Loucy (cell line): ENCODE data around the gene CPXM2.

ENCODE experiments used
- H2AFZ ChIP-seq: fragments of 200-600 bp; sonication (generic); 2 replicates; pipeline ENCODE4 v1.6.0; 2016; ENCODE audit warnings: antibody characterized with exemption, mild to moderate bottlenecking, low read length, moderate library complexity
- H3F3A ChIP-seq: fragments of 200-600 bp; 2 replicates; pipeline ENCODE4 v1.6.0; 2016; ENCODE audit warnings: antibody characterized with exemption, low read depth, mild to moderate bottlenecking
- H3K27me3 ChIP-seq: fragments of 200-600 bp; sonication (generic); 2 replicates; pipeline ENCODE4 v1.6.1; 2014; ENCODE audit warnings: low read length, mild to moderate bottlenecking; ENCODE audit not compliant: insufficient read depth, poor library complexity, severe bottlenecking
- H3K36me3 ChIP-seq: fragments of 200-600 bp; sonication (generic); 2 replicates; pipeline ENCODE4 v1.6.1; 2016; ENCODE audit warnings: low read length; ENCODE audit not compliant: insufficient read depth
- H3K4me1 ChIP-seq: fragments of 200-600 bp; sonication (generic); 2 replicates; pipeline ENCODE4 v1.5.1; 2014; ENCODE audit warnings: low read length, mild to moderate bottlenecking; ENCODE audit not compliant: insufficient read depth, poor library complexity, severe bottlenecking
- H3K4me2 ChIP-seq: fragments of 200-600 bp; sonication (generic); 2 replicates; pipeline ENCODE4 v1.6.0; 2014; ENCODE audit warnings: antibody characterized with exemption, low read length, low read depth, mild to moderate bottlenecking; ENCODE audit not compliant: poor library complexity, severe bottlenecking
- H3K4me3 ChIP-seq: fragments of 200-600 bp; sonication (generic); 2 replicates; pipeline ENCODE4 v1.5.1; 2014; ENCODE audit warnings: low read length, mild to moderate bottlenecking, mixed read lengths; ENCODE audit not compliant: poor library complexity, severe bottlenecking
- H3K79me2 ChIP-seq: fragments of 200-600 bp; sonication (generic); 2 replicates; pipeline ENCODE4 v1.6.1; 2014; ENCODE audit warnings: low read length; ENCODE audit not compliant: insufficient read depth
- H3K9ac ChIP-seq: fragments of 200-600 bp; sonication (generic); 2 replicates; pipeline ENCODE4 v1.6.0; 2014; ENCODE audit warnings: mild to moderate bottlenecking, low read depth, low read length, moderate library complexity; ENCODE audit not compliant: poor library complexity, severe bottlenecking
- H3K9me2 ChIP-seq: fragments of 200-600 bp; sonication (generic); replicated peaks from 2 replicates; pipeline ENCODE4 v1.6.1; 2016; ENCODE audit warnings: low read depth, low read length, mixed read lengths
- H3K9me3 ChIP-seq: fragments of 200-600 bp; sonication (generic); 2 replicates; pipeline ENCODE4 v1.6.1; 2014; ENCODE audit warnings: mild to moderate bottlenecking, antibody characterized with exemption, low read length, low read depth; ENCODE audit not compliant: insufficient read depth
- H4K20me1 ChIP-seq: fragments of 200-600 bp; sonication (generic); 2 replicates; pipeline ENCODE4 v1.6.0; 2014; ENCODE audit warnings: antibody characterized with exemption, low read length, mild to moderate bottlenecking; ENCODE audit not compliant: insufficient read depth, poor library complexity, severe bottlenecking
- EZH2phosphoT487 ChIP-seq: fragments of 200-600 bp; IDR thresholded peaks from 2 replicates; pipeline ENCODE4 v1.6.1; 2018; ENCODE audit warnings: antibody characterized with exemption, mild to moderate bottlenecking, moderate library complexity, borderline replicate concordance
- TF ChIP-seq, protein P1 (sequence below): fragments of 200-600 bp; sonication (generic); conservative IDR thresholded peaks from 2 replicates; pipeline ENCODE4 v1.5.1; 2014; ENCODE audit warnings: mild to moderate bottlenecking, antibody characterized with exemption, low read length

The CPXM2 gene

DNA sequence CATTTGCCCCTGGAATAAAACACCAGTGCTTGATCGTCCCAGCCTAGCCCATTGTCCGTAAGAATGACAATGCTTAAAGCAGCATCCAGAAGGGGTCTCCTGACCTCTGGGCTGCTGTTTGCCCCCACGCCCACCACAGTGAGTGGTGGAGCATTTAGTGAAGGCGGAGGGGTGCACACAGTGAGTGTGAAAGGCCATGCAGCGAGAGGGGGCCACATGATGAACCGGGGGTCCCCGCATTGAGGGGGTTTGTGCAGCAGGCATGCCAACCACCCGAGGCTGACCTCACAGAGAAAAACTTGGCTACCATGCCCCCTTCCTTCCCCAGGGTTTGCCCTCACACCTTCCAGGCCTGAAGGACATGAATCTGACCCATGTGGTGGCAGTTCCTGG, 28.4 kb downstream of the CPXM2 start:
- Histone ChIP-seq H3K9me3 (peaks cover 8% of the 10 kb centered on the region; the same call in 1 of the 2 replicates), H3K4me3 (no peak overlapping the region), H4K20me1 (no peaks in the 10 kb centered on the region), H3K9me2 (no peaks in the 10 kb centered on the region), H3K4me2 (no peak overlapping the region), H3K27me3 (no peaks in the 10 kb centered on the region), H3K4me1 (no peaks in the 10 kb centered on the region), H3K36me3 (no peaks in the 10 kb centered on the region), H2AFZ (no peak overlapping the region), H3K79me2 (no peaks in the 10 kb centered on the region), H3F3A (no peaks in the 10 kb centered on the region), H3K9ac (no peak overlapping the region)
- TF ChIP-seq, protein P1, sequence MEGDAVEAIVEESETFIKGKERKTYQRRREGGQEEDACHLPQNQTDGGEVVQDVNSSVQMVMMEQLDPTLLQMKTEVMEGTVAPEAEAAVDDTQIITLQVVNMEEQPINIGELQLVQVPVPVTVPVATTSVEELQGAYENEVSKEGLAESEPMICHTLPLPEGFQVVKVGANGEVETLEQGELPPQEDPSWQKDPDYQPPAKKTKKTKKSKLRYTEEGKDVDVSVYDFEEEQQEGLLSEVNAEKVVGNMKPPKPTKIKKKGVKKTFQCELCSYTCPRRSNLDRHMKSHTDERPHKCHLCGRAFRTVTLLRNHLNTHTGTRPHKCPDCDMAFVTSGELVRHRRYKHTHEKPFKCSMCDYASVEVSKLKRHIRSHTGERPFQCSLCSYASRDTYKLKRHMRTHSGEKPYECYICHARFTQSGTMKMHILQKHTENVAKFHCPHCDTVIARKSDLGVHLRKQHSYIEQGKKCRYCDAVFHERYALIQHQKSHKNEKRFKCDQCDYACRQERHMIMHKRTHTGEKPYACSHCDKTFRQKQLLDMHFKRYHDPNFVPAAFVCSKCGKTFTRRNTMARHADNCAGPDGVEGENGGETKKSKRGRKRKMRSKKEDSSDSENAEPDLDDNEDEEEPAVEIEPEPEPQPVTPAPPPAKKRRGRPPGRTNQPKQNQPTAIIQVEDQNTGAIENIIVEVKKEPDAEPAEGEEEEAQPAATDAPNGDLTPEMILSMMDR, result no peak
- no peak for TF ChIP-seq EZH2phosphoT487

DNA sequence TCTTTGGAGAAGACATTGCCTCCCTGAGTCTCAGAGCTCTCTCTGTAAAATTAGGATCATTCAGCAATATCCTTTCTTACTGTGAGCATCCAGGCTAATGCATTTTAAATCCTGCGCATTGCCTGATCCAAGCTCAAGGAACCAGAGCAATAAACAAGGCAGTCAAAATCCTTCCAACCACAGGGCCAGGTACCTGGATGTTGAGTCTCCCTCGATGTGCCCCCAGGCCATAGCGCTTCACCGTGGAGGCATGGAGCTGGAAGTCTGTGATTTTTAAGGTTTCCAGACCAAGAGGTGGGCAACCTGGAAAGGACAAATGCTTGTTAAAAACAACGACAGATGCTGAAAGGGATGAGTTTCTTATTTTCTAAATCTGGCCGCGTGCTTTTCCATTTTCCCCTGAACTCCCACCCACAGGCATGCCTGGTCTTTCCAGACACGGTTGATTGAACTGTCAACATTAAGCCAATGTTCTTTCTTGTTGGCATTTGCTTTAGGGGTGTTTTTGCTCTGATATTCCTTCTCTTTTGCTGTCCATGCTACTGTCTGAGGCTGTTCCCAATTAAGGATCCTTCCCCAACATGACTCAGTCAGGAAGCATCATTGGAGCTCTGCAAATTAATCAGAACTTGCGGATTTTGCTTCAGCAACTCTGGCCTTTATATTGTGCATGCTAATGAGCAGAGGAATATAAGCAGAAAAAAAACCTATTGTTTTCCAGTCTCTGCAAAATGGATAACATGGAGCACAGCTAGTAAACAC, 29.0 kb downstream of the CPXM2 start:
- H2AFZ ChIP-seq, result no peak overlapping the region
- no peaks in the 10 kb centered on the region for H3K4me1 ChIP-seq
- no peak for TF ChIP-seq EZH2phosphoT487
- H3F3A ChIP-seq, result no peaks in the 10 kb centered on the region
- H3K27me3 ChIP-seq, result no peaks in the 10 kb centered on the region
- H3K9ac ChIP-seq, result no peak overlapping the region
- H3K9me3 ChIP-seq, result peaks cover 8% of the 10 kb centered on the region; the same call in 1 of the 2 replicates
- H3K4me2 ChIP-seq, result no peak overlapping the region
- H3K4me3 ChIP-seq, result no peak overlapping the region
- no peaks in the 10 kb centered on the region for H3K36me3 ChIP-seq
- H3K9me2 ChIP-seq, result no peaks in the 10 kb centered on the region
- H3K79me2 ChIP-seq, result no peaks in the 10 kb centered on the region
- H4K20me1 ChIP-seq, result no peaks in the 10 kb centered on the region

- Histone ChIP-seq H3K79me2 (no peaks in the 10 kb centered on the region), H3K4me2 (no peak overlapping the region), H3K36me3 (no peaks in the 10 kb centered on the region), H3K9me2 (no peaks in the 10 kb centered on the region), H3K9me3 (peaks cover 8% of the 10 kb centered on the region; the same call in 1 of the 2 replicates), H3K4me3 (no peak overlapping the region), H2AFZ (no peak overlapping the region), H3F3A (no peaks in the 10 kb centered on the region), H3K4me1 (no peaks in the 10 kb centered on the region), H4K20me1 (no peaks in the 10 kb centered on the region), H3K9ac (no peak overlapping the region), H3K27me3 (no peaks in the 10 kb centered on the region)
- TF ChIP-seq, protein P1, result no peak
- TF ChIP-seq EZH2phosphoT487, result no peak
These were observed 30.8 kb downstream of the CPXM2 start for GRCh38 chr10:123860856-123861255.

- Histone ChIP-seq H3K4me3 (no peak overlapping the region), H3K4me2 (no peak overlapping the region), H3K79me2 (no peaks in the 10 kb centered on the region), H3F3A (no peaks in the 10 kb centered on the region), H3K9me2 (no peaks in the 10 kb centered on the region), H4K20me1 (no peaks in the 10 kb centered on the region), H3K27me3 (no peaks in the 10 kb centered on the region), H2AFZ (no peak overlapping the region), H3K9me3 (peaks cover 8% of the 10 kb centered on the region; the same call in 1 of the 2 replicates), H3K4me1 (no peaks in the 10 kb centered on the region), H3K36me3 (no peaks in the 10 kb centered on the region), H3K9ac (no peak overlapping the region)
- TF ChIP-seq, protein P1, result no peak
- TF ChIP-seq EZH2phosphoT487, result no peak
These were observed 31.4 kb downstream of the CPXM2 start for GRCh38 chr10:123860209-123860608.
